Kasumi-1 (cell line): ENCODE measurements around the gene ACSS1.

ENCODE experiments used
- DNase-seq, 2 experiments: peaks; one replicate each; lab custom pipeline; 2025; lab: John Stamatoyannopoulos, UW

ACSS1 gene

GRCh38 chr20:24970754-24971153, 87.2 kb downstream of the ACSS1 start:
- DNase-seq = no peak

GRCh38 chr20:24970030-24970553, 87.8 kb downstream of the ACSS1 start:
- no peak for DNase-seq

GRCh38 chr20:24969186-24970029, 88.5 kb downstream of the ACSS1 start:
- DNase-seq = no peak

GRCh38 chr20:24968278-24968800, 89.6 kb downstream of the ACSS1 start:
- DNase-seq = no peak

GRCh38 chr20:24966317-24967012, 91.5 kb downstream of the ACSS1 start:
- DNase-seq = no peak

GRCh38 chr20:24965065-24965919, 92.6 kb downstream of the ACSS1 start:
- DNase-seq = no peak

GRCh38 chr20:24964506-24964840, 93.5 kb downstream of the ACSS1 start:
- no peak for DNase-seq

GRCh38 chr20:24963672-24964505, 94.0 kb downstream of the ACSS1 start:
- no peak for DNase-seq

GRCh38 chr20:24962510-24962909, 95.4 kb downstream of the ACSS1 start:
- no peak for DNase-seq

GRCh38 chr20:24962182-24962492, 95.8 kb downstream of the ACSS1 start:
- no peak for DNase-seq

GRCh38 chr20:24961384-24962181, 96.4 kb downstream of the ACSS1 start:
- no peak for DNase-seq

- DNase-seq = no peak
Measured at GRCh38 chr20:24960861-24961260, 97.1 kb downstream of the ACSS1 start.

- DNase-seq = no peak
Measured at GRCh38 chr20:24960302-24960801, 97.6 kb downstream of the ACSS1 start.

GRCh38 chr20:24959591-24960301, 98.2 kb downstream of the ACSS1 start:
- DNase-seq = no peak

GRCh38 chr20:24958506-24959385, 99.2 kb downstream of the ACSS1 start:
- DNase-seq = no peak

- no peak for DNase-seq
Measured at GRCh38 chr20:24957326-24958016, 100.5 kb downstream of the ACSS1 start.
